ENCODE measurements around the gene TMEM229A. TPM values are rescaled to one million over a fixed set of nuclear protein-coding genes. Genes with fewer than 3 reads are reported as not detected.

The TMEM229A gene
- total RNA-seq, 4 donors from 2014 or later, result 0.27 to 0.49 TPM; not detected in 2

DNA sequence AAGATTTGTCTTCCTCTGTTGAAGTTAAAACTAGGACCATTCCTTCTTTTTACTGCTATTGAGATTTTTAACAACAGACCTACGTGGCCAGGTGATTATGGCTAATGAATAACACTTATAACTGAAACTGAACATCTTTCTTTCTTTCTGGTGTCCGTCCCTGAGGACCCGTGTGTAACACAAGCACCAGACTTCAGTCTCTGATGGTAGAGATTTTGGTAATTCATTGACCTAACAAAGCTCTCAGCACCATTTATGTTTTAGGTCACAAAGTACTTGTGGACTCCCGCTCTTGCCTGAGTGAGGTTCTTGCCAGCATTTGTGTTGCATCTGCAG, 40.4 kb upstream of the TMEM229A start:
- Histone ChIP-seq H3K4me3 (replicated peaks in 1 of 3) (no peak overlapping the region), H3K27ac (no peak overlapping the region), H3K9me3 (no peaks in the 10 kb centered on the region), H3K4me1 (no peaks in the 10 kb centered on the region), H3K36me3 (no peaks in the 10 kb centered on the region), H3K27me3 (no peaks in the 10 kb centered on the region)
- WGBS, 2 donors, result 80 to 82% methylated on average over 4 of the region's 4 CpGs
- no peak for TF ChIP-seq POLR2A (IDR thresholded peaks at IDR 0.05)
- TF ChIP-seq CTCF (IDR thresholded peaks at IDR 0.05), result no peak
- DNase-seq, result no peak
- intact Hi-C loops (cut with DNase I), result no loop called here

DNA sequence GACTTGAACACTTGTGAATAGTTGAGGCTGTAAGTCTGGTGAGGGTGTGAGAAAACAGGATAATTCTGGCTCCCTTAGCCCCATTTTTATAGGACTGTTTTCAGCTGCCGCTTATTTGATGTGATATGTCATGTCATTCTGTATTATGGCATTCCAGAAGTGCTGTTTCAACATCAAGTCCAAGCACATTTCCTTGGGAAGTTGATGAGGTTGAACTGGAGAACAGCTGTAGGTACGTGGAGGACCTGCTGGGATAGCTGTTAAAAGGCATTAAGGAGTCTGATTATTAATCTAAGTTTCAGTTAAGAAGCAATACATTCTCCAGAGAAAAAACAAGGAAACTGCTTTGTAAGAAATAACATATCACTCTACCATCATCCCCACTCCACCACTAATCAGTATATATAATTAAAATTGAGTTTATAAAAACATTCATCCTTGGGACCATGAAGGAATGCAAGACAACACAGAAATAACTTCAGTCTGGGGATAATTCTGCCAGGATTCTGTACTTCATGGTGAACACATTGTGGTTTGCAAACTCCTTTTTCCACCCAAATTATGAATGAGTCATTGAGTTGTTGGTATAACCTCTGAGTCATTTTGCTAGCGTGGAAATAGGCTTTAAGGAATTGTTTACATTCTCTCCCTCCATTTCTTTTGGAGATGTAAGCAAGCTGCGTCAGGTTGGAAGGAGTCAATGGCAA, 39.9 kb upstream of the TMEM229A start:
- 72 to 73% methylated on average over 4 of the region's 4 CpGs for WGBS, 2 donors
- DNase-seq, result no peak
- Histone ChIP-seq H3K27ac (no peak overlapping the region), H3K4me1 (no peaks in the 10 kb centered on the region), H3K9me3 (no peaks in the 10 kb centered on the region), H3K4me3 (replicated peaks in 1 of 3) (no peak overlapping the region), H3K36me3 (no peaks in the 10 kb centered on the region), H3K27me3 (no peaks in the 10 kb centered on the region)
- intact Hi-C loops (cut with DNase I), result no loop called here
- no peak for TF ChIP-seq CTCF (IDR thresholded peaks at IDR 0.05)
- TF ChIP-seq POLR2A (IDR thresholded peaks at IDR 0.05), result no peak

GRCh38 chr7:124071843-124072242, 39.0 kb upstream of the TMEM229A start:
- no peaks in the 10 kb centered on the region for H3K4me1 ChIP-seq
- TF ChIP-seq POLR2A (IDR thresholded peaks at IDR 0.05), result no peak
- no peak for TF ChIP-seq CTCF (IDR thresholded peaks at IDR 0.05)
- no peak for DNase-seq
- H3K27ac ChIP-seq, result no peak overlapping the region
- H3K4me3 ChIP-seq (replicated peaks in 1 of 3), result no peak overlapping the region
- 70 to 78% methylated on average over 1 of the region's 1 CpG for WGBS, 2 donors
- intact Hi-C loops (cut with DNase I), result no loop called here
- no peaks in the 10 kb centered on the region for H3K27me3 ChIP-seq
- H3K9me3 ChIP-seq, result no peaks in the 10 kb centered on the region
- no peaks in the 10 kb centered on the region for H3K36me3 ChIP-seq

- Histone ChIP-seq H3K9me3 (no peaks in the 10 kb centered on the region), H3K27me3 (no peaks in the 10 kb centered on the region), H3K27ac (no peak overlapping the region), H3K4me3 (replicated peaks in 1 of 3) (no peak overlapping the region), H3K36me3 (no peaks in the 10 kb centered on the region), H3K4me1 (no peaks in the 10 kb centered on the region)
- DNase-seq, result no peak
- intact Hi-C loops (cut with DNase I), result no loop called here
- WGBS, 2 donors, result 56 to 57% methylated on average over 1 of the region's 1 CpG
- no peak for TF ChIP-seq POLR2A (IDR thresholded peaks at IDR 0.05)
Measured at GRCh38 chr7:124062171-124062570, 29.3 kb upstream of the TMEM229A start.

DNA sequence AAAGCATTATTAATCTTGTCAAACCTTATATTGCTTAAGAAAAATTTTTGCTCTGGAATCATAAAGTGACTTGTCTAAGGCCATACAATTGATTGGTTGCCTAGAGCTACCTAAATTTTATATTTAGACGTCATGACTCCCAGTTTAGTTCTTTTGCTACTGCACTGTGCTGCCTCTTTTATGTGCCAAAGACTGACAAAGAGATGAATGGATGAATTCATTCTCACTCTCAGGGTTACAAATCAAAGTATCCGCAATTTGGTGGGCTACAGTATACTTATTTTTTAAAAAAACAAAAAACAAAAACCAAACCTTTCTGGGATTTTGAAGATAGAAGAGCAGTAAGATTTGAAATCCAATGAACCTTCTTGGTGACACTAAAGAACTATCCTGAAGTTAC, 27.7 kb upstream of the TMEM229A start:
- intact Hi-C loops (cut with DNase I), result no loop called here
- no peak for DNase-seq
- no peak overlapping the region for H3K4me3 ChIP-seq (replicated peaks in 1 of 3)
- H3K36me3 ChIP-seq, result no peaks in the 10 kb centered on the region
- no peaks in the 10 kb centered on the region for H3K9me3 ChIP-seq
- TF ChIP-seq POLR2A (IDR thresholded peaks at IDR 0.05) (no peak), CTCF (IDR thresholded peaks at IDR 0.05) (no peak)
- WGBS, 2 donors, result 79 to 90% methylated on average over 2 of the region's 2 CpGs
- H3K27me3 ChIP-seq, result no peaks in the 10 kb centered on the region
- H3K4me1 ChIP-seq, result no peaks in the 10 kb centered on the region
- H3K27ac ChIP-seq, result no peak overlapping the region

Data from thyroid gland (tissue), 4 donors.